KMS-11 (cell line): ENCODE measurements around the gene COQ8B.
A peak's percentile ranks its signal among the peaks of the same experiment; 100 is the strongest.
"Not testable (repeated sequence)": the region's sequence is repeated elsewhere in the genome, so short reads cannot be mapped to it uniquely, and the experiment has no call there.

Experiments
- H2AFZ ChIP-seq: fragments of 200-600 bp; sonication (generic); 2 replicates; pipeline ENCODE4 v1.6.1; 2016; ENCODE audit warnings: antibody characterized with exemption, mixed run types, low read depth
- H3K27ac ChIP-seq: fragments of 200-600 bp; sonication (generic); 2 replicates; pipeline ENCODE4 v1.6.1; 2016; ENCODE audit warnings: mild to moderate bottlenecking, mixed run types
- H3K27me3 ChIP-seq: fragments of 200-600 bp; sonication (generic); 2 replicates; pipeline ENCODE4 v1.6.1; 2017; ENCODE audit warnings: mild to moderate bottlenecking, low read depth, mixed run types, moderate library complexity; ENCODE audit not compliant: insufficient read depth
- H3K36me3 ChIP-seq: fragments of 200-600 bp; sonication (generic); 2 replicates; pipeline ENCODE4 v1.6.1; 2017; ENCODE audit warnings: mild to moderate bottlenecking, mixed run types; ENCODE audit not compliant: insufficient read depth
- H3K4me1 ChIP-seq: fragments of 200-600 bp; sonication (generic); 2 replicates; pipeline ENCODE4 v1.6.1; 2016; ENCODE audit warnings: mild to moderate bottlenecking, low read depth, mixed run types; ENCODE audit not compliant: poor library complexity, severe bottlenecking
- H3K4me2 ChIP-seq: fragments of 200-600 bp; sonication (generic); 2 replicates; pipeline ENCODE4 v1.7.0; 2016; ENCODE audit warnings: mild to moderate bottlenecking, mixed run types
- H3K4me3 ChIP-seq: fragments of 200-600 bp; sonication (generic); IDR thresholded peaks from 2 replicates; pipeline ENCODE4 v1.6.1; 2017; ENCODE audit warnings: low read depth, low read length, mixed read lengths; ENCODE audit not compliant: insufficient read depth
- H3K79me2 ChIP-seq: fragments of 200-600 bp; sonication (generic); 2 replicates; pipeline ENCODE4 v1.6.1; 2016; ENCODE audit warnings: low read depth, mixed run types; ENCODE audit not compliant: insufficient read depth
- H3K9ac ChIP-seq: fragments of 200-600 bp; sonication (generic); 2 replicates; pipeline ENCODE4 v1.6.1; 2016; ENCODE audit warnings: mild to moderate bottlenecking, mixed run types
- H4K20me1 ChIP-seq: fragments of 200-600 bp; sonication (generic); 2 replicates; pipeline ENCODE4 v1.6.1; 2016; ENCODE audit warnings: mild to moderate bottlenecking, mixed run types; ENCODE audit not compliant: insufficient read depth
- CTCF ChIP-seq: fragments of 200-600 bp; sonication (generic); conservative IDR thresholded peaks from 2 replicates; pipeline ENCODE4 v1.6.1; 2017; ENCODE audit warnings: low read depth, mild to moderate bottlenecking, antibody characterized with exemption, low read length, moderate library complexity, mixed read lengths

The COQ8B gene

GRCh38 chr19:40716482-40717324, at the start of gene COQ8B, which contains the start of gene ITPKC:
Gene COQ8B (minus strand): TSS chr19:40716886. CDS start chr19:40714632, 2,254 bp downstream.
Gene ITPKC (plus strand): TSS chr19:40717112. CDS start chr19:40717136, 24 bp downstream.
- H3K27ac ChIP-seq = peak within 1 kb of the TSS; percentile 28
- peak within 1 kb of the TSS; percentile 95 for H3K4me2 ChIP-seq
- H4K20me1 ChIP-seq = no peaks in the 10 kb centered on the region
- no peak for TF ChIP-seq CTCF
- H3K27me3 ChIP-seq = no peaks in the 10 kb centered on the region
- peaks cover 8% of the 10 kb centered on the region; the same call in 1 of the 2 replicates for H3K79me2 ChIP-seq
- H3K4me1 ChIP-seq = peaks cover 54% of the 10 kb centered on the region
- peak within 1 kb of the TSS; percentile 57 for H2AFZ ChIP-seq
- H3K4me3 ChIP-seq = no peak within 1 kb of the TSS
- peak within 1 kb of the TSS; percentile 71 for H3K9ac ChIP-seq
- no peaks in the 10 kb centered on the region for H3K36me3 ChIP-seq

- not testable (repeated sequence) for H2AFZ ChIP-seq, H3K4me1 ChIP-seq, H3K79me2 ChIP-seq, H3K27me3 ChIP-seq, H3K4me2 ChIP-seq, H3K27ac ChIP-seq, H3K4me3 ChIP-seq, H4K20me1 ChIP-seq, H3K9ac ChIP-seq
- H3K36me3 ChIP-seq = peaks cover 34% of the 10 kb centered on the region; the same call in 1 of the 2 replicates
Observed at GRCh38 chr19:40766385-40766784, 49.7 kb upstream of the COQ8B start.

- H3K79me2 ChIP-seq = no peaks in the 10 kb centered on the region
- no peak overlapping the region for H3K4me2 ChIP-seq
- no peak overlapping the region for H3K27ac ChIP-seq
- no peak overlapping the region for H3K4me3 ChIP-seq
- 0 out of 2 replicates have a peak, but pooled peaks cover 4% of the 10 kb centered on the region for H4K20me1 ChIP-seq
- H3K9ac ChIP-seq = no peak overlapping the region
- peaks cover 50% of the 10 kb centered on the region; the same call in 1 of the 2 replicates for H3K36me3 ChIP-seq
- H2AFZ ChIP-seq = no peak overlapping the region
- H3K27me3 ChIP-seq = no peaks in the 10 kb centered on the region
- no peak for TF ChIP-seq CTCF
- peaks cover 10% of the 10 kb centered on the region for H3K4me1 ChIP-seq
Observed at GRCh38 chr19:40763963-40764362, 47.3 kb upstream of the COQ8B start.

GRCh38 chr19:40763526-40763925, 46.8 kb upstream of the COQ8B start:
- TF ChIP-seq CTCF = no peak
- no peak overlapping the region for H3K9ac ChIP-seq
- H3K79me2 ChIP-seq = peaks cover 2% of the 10 kb centered on the region; the same call in 1 of the 2 replicates
- no peak overlapping the region for H3K4me2 ChIP-seq
- no peaks in the 10 kb centered on the region for H3K27me3 ChIP-seq
- no peak overlapping the region for H3K27ac ChIP-seq
- H3K4me3 ChIP-seq = no peak overlapping the region
- H3K4me1 ChIP-seq = peaks cover 5% of the 10 kb centered on the region
- 0 out of 2 replicates have a peak, but pooled peaks cover 4% of the 10 kb centered on the region for H4K20me1 ChIP-seq
- H2AFZ ChIP-seq = no peak overlapping the region
- peaks cover 50% of the 10 kb centered on the region; the same call in 1 of the 2 replicates for H3K36me3 ChIP-seq
